SK-N-SH treated with all-trans-retinoic acid at 6 μM for 48 hours (cell line): Measurements from ENCODE around the gene HSPA8.

Experiments
- ARNTL ChIP-seq: fragments of 450-650 bp; formaldehyde crosslinking; IDR thresholded peaks from 2 replicates; pipeline ENCODE4 v1.5.0; 2020; ENCODE audit warnings: low read depth, mild to moderate bottlenecking, moderate library complexity, borderline replicate concordance
- TF ChIP-seq, protein P1 (sequence below): fragments of 250-450 bp; sonication (Bioruptor Pico); IDR thresholded peaks from 2 replicates; pipeline ENCODE4 v1.5.1; 2020; ENCODE audit warnings: low read depth, mild to moderate bottlenecking, moderate library complexity

DNA sequence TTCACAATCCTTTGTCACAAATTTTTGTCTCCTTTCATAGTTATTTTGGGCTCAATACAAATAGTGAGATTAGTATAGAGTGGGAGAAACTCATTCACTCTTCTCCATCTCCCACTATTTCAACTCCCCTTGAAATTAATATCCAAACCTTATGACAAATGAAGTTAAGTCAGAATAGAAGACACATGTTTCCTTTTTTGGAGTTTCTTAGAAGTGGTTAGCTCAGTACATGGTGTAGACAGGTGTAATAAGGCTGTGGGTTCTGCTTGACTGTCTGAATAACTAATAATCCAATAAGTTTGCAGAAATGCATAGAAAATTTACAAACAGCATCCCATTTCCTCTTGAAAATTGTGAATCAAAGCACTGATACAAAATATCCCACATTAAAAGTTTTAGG lies 10.8 kb upstream of the HSPA8 start:
- TF ChIP-seq, protein P1, sequence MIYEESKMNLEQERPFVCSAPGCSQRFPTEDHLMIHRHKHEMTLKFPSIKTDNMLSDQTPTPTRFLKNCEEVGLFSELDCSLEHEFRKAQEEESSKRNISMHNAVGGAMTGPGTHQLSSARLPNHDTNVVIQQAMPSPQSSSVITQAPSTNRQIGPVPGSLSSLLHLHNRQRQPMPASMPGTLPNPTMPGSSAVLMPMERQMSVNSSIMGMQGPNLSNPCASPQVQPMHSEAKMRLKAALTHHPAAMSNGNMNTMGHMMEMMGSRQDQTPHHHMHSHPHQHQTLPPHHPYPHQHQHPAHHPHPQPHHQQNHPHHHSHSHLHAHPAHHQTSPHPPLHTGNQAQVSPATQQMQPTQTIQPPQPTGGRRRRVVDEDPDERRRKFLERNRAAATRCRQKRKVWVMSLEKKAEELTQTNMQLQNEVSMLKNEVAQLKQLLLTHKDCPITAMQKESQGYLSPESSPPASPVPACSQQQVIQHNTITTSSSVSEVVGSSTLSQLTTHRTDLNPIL: no peak
- TF ChIP-seq ARNTL (CRISPR knock-in tag): no peak
